Retinal pigment epithelial cell (primary cell): ENCODE measurements around the gene TUBA4B.

Source experiments
- DNase-seq: peaks from one replicate; pipeline ENCODE4 v3.0.0-alpha.2; 2010; ENCODE audit warnings: low read depth
- H3K4me3 ChIP-seq: 2 replicates; pipeline ENCODE4 v1.5.1; 2011; ENCODE audit warnings: mild to moderate bottlenecking, low read length, control low read depth, moderate library complexity
- CTCF ChIP-seq: conservative IDR thresholded peaks from 2 replicates; pipeline ENCODE4 v1.5.1; 2011; ENCODE audit warnings: low read depth, low read length, control low read depth, inconsistent platforms

Gene TUBA4B

GRCh38 chr2:219278655-219279150 is 25.7 kb downstream of the TUBA4B start:
- TF ChIP-seq CTCF = no peak
- DNase-seq = no peak
- H3K4me3 ChIP-seq = peak overlapping the region; percentile 55

GRCh38 chr2:219279151-219279915 is 26.3 kb downstream of the TUBA4B start, which contains the start of gene DNAJB2:
TSS of gene DNAJB2 (plus strand) at chr2:219279366. CDS start at chr2:219279834, 468 bp downstream.
- H3K4me3 ChIP-seq = peak within 1 kb of the TSS; percentile 55
- TF ChIP-seq CTCF = peak; percentile 14
- peak; percentile 92 for DNase-seq

- peak overlapping the region; percentile 55 for H3K4me3 ChIP-seq
- no peak for TF ChIP-seq CTCF
- no peak for DNase-seq
Measured at GRCh38 chr2:219279916-219280516, 27.0 kb downstream of the TUBA4B start.

GRCh38 chr2:219280651-219281050 is 27.6 kb downstream of the TUBA4B start:
- DNase-seq = no peak
- H3K4me3 ChIP-seq = no peak overlapping the region

GRCh38 chr2:219281588-219281987 is 28.5 kb downstream of the TUBA4B start:
- H3K4me3 ChIP-seq = no peak overlapping the region
- no peak for DNase-seq
- no peak for TF ChIP-seq CTCF

More at GRCh38 chr2:219280651-219281050, 27.6 kb downstream of the TUBA4B start:
- no peak for TF ChIP-seq CTCF

GRCh38 chr2:219282375-219282774 is 29.3 kb downstream of the TUBA4B start:
- no peak for TF ChIP-seq CTCF
- DNase-seq = no peak
- no peak overlapping the region for H3K4me3 ChIP-seq
